H9 (cell line): ENCODE data around the gene ABHD3. TPM values are rescaled to one million over a fixed set of nuclear protein-coding genes. Genes with fewer than 3 reads are reported as not detected.

Experiments
- DNase-seq: peaks from one replicate; pipeline ENCODE4 v3.0.0-alpha.2; 2017
- H2AFZ ChIP-seq: one replicate; pipeline ENCODE4 v1.6.1; 2013; ENCODE audit warnings: mild to moderate bottlenecking, low read length, control low read depth, moderate library complexity
- H2AK5ac ChIP-seq: 2 replicates; pipeline ENCODE4 v1.6.1; 2013; ENCODE audit warnings: low read length, control low read depth, mixed read lengths; ENCODE audit not compliant: insufficient read length
- H2BK120ac ChIP-seq: one replicate; pipeline ENCODE4 v1.6.1; 2013; ENCODE audit warnings: low read depth, mild to moderate bottlenecking, low read length, control low read depth, inconsistent platforms; ENCODE audit not compliant: poor library complexity, severe bottlenecking
- H2BK12ac ChIP-seq: 2 replicates; pipeline ENCODE4 v1.6.1; 2013; ENCODE audit warnings: low read length, control low read depth, mixed read lengths, low read depth; ENCODE audit not compliant: insufficient read length
- H2BK15ac ChIP-seq: 2 replicates; pipeline ENCODE4 v1.6.1; 2013; ENCODE audit warnings: low read depth, low read length, control low read depth
- H2BK20ac ChIP-seq: one replicate; pipeline ENCODE4 v1.6.1; 2013; ENCODE audit warnings: low read depth, mild to moderate bottlenecking, low read length, control low read depth, inconsistent platforms; ENCODE audit not compliant: poor library complexity, severe bottlenecking
- H2BK5ac ChIP-seq: 2 replicates; pipeline ENCODE4 v1.6.1; 2013; ENCODE audit warnings: low read length, control low read depth, mixed read lengths; ENCODE audit not compliant: insufficient read length
- H3K14ac ChIP-seq: 2 replicates; pipeline ENCODE4 v1.6.1; 2013; ENCODE audit warnings: low read length, control low read depth; ENCODE audit not compliant: insufficient read depth
- H3K18ac ChIP-seq: 2 replicates; pipeline ENCODE4 v1.6.1; 2013; ENCODE audit warnings: low read depth, mild to moderate bottlenecking, mixed read lengths, low read length, control low read depth; ENCODE audit not compliant: insufficient read length
- H3K23ac ChIP-seq: 2 replicates; pipeline ENCODE4 v1.6.1; 2013; ENCODE audit warnings: low read length, control low read depth, mixed read lengths, low read depth; ENCODE audit not compliant: insufficient read length
- H3K23me2 ChIP-seq: 2 replicates; pipeline ENCODE4 v1.6.1; 2013; ENCODE audit warnings: low read depth, mild to moderate bottlenecking, mixed read lengths, low read length, control low read depth; ENCODE audit not compliant: insufficient read length, poor library complexity, severe bottlenecking
- H3K27ac ChIP-seq: 2 replicates; pipeline ENCODE4 v1.5.1; 2013; ENCODE audit warnings: low read length, control low read depth, mixed read lengths, low read depth; ENCODE audit not compliant: insufficient read length
- H3K27me3 ChIP-seq: 2 replicates; pipeline ENCODE4 v1.6.1; 2013; ENCODE audit warnings: low read length, control low read depth, inconsistent platforms; ENCODE audit not compliant: insufficient read depth
- H3K4ac ChIP-seq: 2 replicates; pipeline ENCODE4 v1.6.1; 2013; ENCODE audit warnings: low read depth, mild to moderate bottlenecking, control low read depth, inconsistent platforms, low read length, moderate library complexity
- H3K4me1 ChIP-seq: 2 replicates; pipeline ENCODE4 v1.6.1; 2013; ENCODE audit warnings: low read length, control low read depth, inconsistent platforms; ENCODE audit not compliant: insufficient read depth
- H3K4me2 ChIP-seq: 2 replicates; pipeline ENCODE4 v1.6.1; 2013; ENCODE audit warnings: low read length, control low read depth, mixed read lengths; ENCODE audit not compliant: insufficient read length, insufficient read depth
- H3K56ac ChIP-seq: 2 replicates; pipeline ENCODE4 v1.6.1; 2013; ENCODE audit warnings: low read depth, mild to moderate bottlenecking, mixed read lengths, low read length, control low read depth; ENCODE audit not compliant: insufficient read length
- H3K79me1 ChIP-seq: 2 replicates; pipeline ENCODE4 v1.6.1; 2013; ENCODE audit warnings: low read depth, mild to moderate bottlenecking, moderate library complexity, low read length, control low read depth, inconsistent platforms; ENCODE audit not compliant: insufficient read depth, poor library complexity, severe bottlenecking
- H3K79me2 ChIP-seq: 2 replicates; pipeline ENCODE4 v1.6.1; 2013; ENCODE audit warnings: low read length, control low read depth, inconsistent platforms; ENCODE audit not compliant: insufficient read depth
- H3K9ac ChIP-seq: 2 replicates; pipeline ENCODE4 v1.6.1; 2013; ENCODE audit warnings: low read length, control low read depth, mixed read lengths; ENCODE audit not compliant: insufficient read length; ENCODE audit errors: extremely low read depth
- H3K9me3 ChIP-seq: one replicate; pipeline ENCODE4 v1.6.1; 2013; ENCODE audit warnings: low read depth, low read length, inconsistent platforms; ENCODE audit not compliant: control insufficient read depth
- H3T11ph ChIP-seq: one replicate; pipeline ENCODE4 v1.6.1; 2013; ENCODE audit warnings: mild to moderate bottlenecking, low read length, control low read depth, inconsistent platforms
- H4K20me1 ChIP-seq: one replicate; pipeline ENCODE4 v1.6.1; 2013; ENCODE audit not compliant: control insufficient read depth, insufficient read length, insufficient read depth
- H4K5ac ChIP-seq: 2 replicates; pipeline ENCODE4 v1.6.1; 2013; ENCODE audit warnings: low read depth, mild to moderate bottlenecking, mixed read lengths, low read length, control low read depth; ENCODE audit not compliant: insufficient read length
- H4K8ac ChIP-seq: replicated peaks from 2 replicates; pipeline ENCODE4 v1.6.1; 2013; ENCODE audit warnings: low read length, control low read depth, mixed read lengths, low read depth; ENCODE audit not compliant: insufficient read length
- H4K91ac ChIP-seq: 2 replicates; pipeline ENCODE4 v1.6.1; 2013; ENCODE audit warnings: low read depth, mild to moderate bottlenecking, moderate library complexity, mixed read lengths, low read length, control low read depth; ENCODE audit not compliant: insufficient read length
- H3K27ac Mint-ChIP-seq, 3 experiments: 2 replicates in 2 of 3; 3 replicates in 1 of 3; pipeline ENCODE4 v1.8.0; 2020 to 2021; ENCODE audit warnings: mixed read lengths in 3 of 3, mild to moderate bottlenecking in 1 of 3, moderate library complexity in 1 of 3
- H3K27me3 Mint-ChIP-seq: 2 replicates; pipeline ENCODE4 v1.8.0; 2021; ENCODE audit warnings: low read depth, mild to moderate bottlenecking, moderate library complexity, mixed read lengths
- H3K36me3 Mint-ChIP-seq, 3 experiments: 2 replicates in 2 of 3; 3 replicates in 1 of 3; pipeline ENCODE4 v1.8.0; 2020 to 2021; ENCODE audit warnings: low read depth in 3 of 3, mixed read lengths in 3 of 3; ENCODE audit not compliant: insufficient read depth in 1 of 3
- H3K4me1 Mint-ChIP-seq, 2 experiments: 2 replicates each; pipeline ENCODE4 v1.8.0; 2020; ENCODE audit warnings: mixed read lengths in 2 of 2
- H3K4me3 Mint-ChIP-seq, 2 experiments: 2 replicates in 1 of 2; 3 replicates in 1 of 2; pipeline ENCODE4 v1.8.0; 2020 to 2021; ENCODE audit warnings: mild to moderate bottlenecking in 2 of 2, mixed read lengths in 2 of 2, moderate library complexity in 1 of 2
- H3K9me3 Mint-ChIP-seq, 2 experiments: 2 replicates in 1 of 2; 3 replicates in 1 of 2; pipeline ENCODE4 v1.8.0; 2020; ENCODE audit warnings: mild to moderate bottlenecking in 2 of 2, mixed read lengths in 2 of 2, moderate library complexity in 1 of 2
- CTCF ChIP-seq: fragments of 200-600 bp; sonication (generic); conservative IDR thresholded peaks from 3 replicates; pipeline ENCODE4 v1.8.0; 2021; ENCODE audit warnings: antibody characterized with exemption, mild to moderate bottlenecking
- WGBS: extraction: QIAGEN DNeasy Blood & Tissue Kit; methylation state at CpG from one replicate; pipeline ENCODE4 v1.1.7; 2013; ENCODE audit warnings: missing lambda C conversion rate, low lambda C conversion rate, mixed read lengths; ENCODE audit not compliant: insufficient read length; ENCODE audit errors: extremely low coverage; 5-methylcytosine and 5-hydroxymethylcytosine counted together
- total RNA-seq: library from RNA; stranded (reverse); gene quantifications from 2 replicates; pipeline ENCODE4 v1.2.1, GENCODE V29; 2021

Gene ABHD3
- total RNA-seq, 1 experiment from 2014 or later = 12.0 TPM

- Histone ChIP-seq H3K9me3 (no peaks in the 10 kb centered on the region), H3K79me1 (no peaks in the 10 kb centered on the region), H4K91ac (no peak overlapping the region), H3K27ac (no peak overlapping the region), H3K4me1 (no peaks in the 10 kb centered on the region), H3K79me2 (no peaks in the 10 kb centered on the region), H3K9ac (no peak overlapping the region), H2BK15ac (no peak overlapping the region), H3K23ac (no peak overlapping the region), H2BK5ac (no peak overlapping the region), H3K4ac (no peak overlapping the region), H3K14ac (no peak overlapping the region), H3K27me3 (no peaks in the 10 kb centered on the region), H3K23me2 (peaks cover 6% of the 10 kb centered on the region), H4K8ac (no peak overlapping the region), H3K4me2 (no peak overlapping the region), H2AK5ac (no peak overlapping the region), H2BK120ac (no peak overlapping the region), H2BK12ac (no peak overlapping the region), H3K56ac (no peak overlapping the region), H2AFZ (no peak overlapping the region), H4K5ac (no peak overlapping the region), H2BK20ac (no peak overlapping the region), H4K20me1 (no peaks in the 10 kb centered on the region), H3T11ph (no peak overlapping the region), H3K18ac (no peak overlapping the region)
- Mint-ChIP-seq H3K27me3 (peaks cover 10% of the 10 kb centered on the region), H3K36me3 (peaks cover 11 to 36% (median 35%) of the 10 kb centered on the region in 3 experiments), H3K9me3 (peaks cover 10 to 14% of the 10 kb centered on the region in 2 experiments), H3K4me1 (peaks cover 13 to 21% of the 10 kb centered on the region in 2 experiments), H3K27ac (no peak overlapping the region), H3K4me3 (peak overlapping the region; percentile 83 to 93)
- DNase-seq = no peak
- WGBS = 100% methylated on average over 2 of the region's 5 CpGs
- TF ChIP-seq CTCF = no peak
Observed at GRCh38 chr18:21702602-21703001, 2.0 kb downstream of the ABHD3 start.
